Measurements from ENCODE around the gene ROR2. TPM values are rescaled to one million over a fixed set of nuclear protein-coding genes. Genes with fewer than 3 reads are reported as not detected.
"Not testable (repeated sequence)": the region's sequence is repeated elsewhere in the genome, so short reads cannot be mapped to it uniquely, and the experiment has no call there.

Gene ROR2
- total and polyA plus RNA-seq, 5 experiments from 2014 or later, result not detected

DNA sequence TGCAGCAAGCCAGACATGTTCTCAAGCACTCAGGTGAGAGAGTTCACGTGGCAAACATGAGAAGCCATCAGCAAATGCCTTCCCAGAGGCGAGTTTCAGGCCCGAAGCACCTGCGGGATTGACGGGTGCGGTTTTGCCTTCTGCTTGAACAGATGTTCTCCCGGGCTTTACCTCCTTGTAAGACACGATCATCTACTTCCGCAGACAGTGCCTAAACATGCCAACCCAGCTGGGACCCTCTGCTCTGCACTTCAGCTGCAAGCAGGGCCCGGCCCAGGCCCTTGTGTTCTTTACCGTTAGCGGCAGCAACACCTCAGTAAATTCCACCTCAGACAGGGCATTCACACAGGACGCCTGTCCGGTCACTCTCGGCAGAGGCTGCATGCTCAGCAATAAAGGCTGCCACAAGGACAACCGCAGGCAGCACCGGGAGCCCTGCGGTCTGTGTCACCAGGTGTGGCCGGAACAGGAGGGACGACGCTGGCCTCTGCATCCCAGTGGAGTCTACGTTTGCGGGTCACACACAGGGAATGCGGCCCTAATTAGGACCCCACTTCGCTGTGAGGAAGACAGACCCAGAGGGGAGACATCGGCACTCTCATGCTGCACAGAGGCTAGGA, 139.6 kb downstream of the ROR2 start:
- no peak overlapping the region for H3K4me3 Mint-ChIP-seq
- H3K27ac Mint-ChIP-seq, result no peak overlapping the region
- no peaks in the 10 kb centered on the region for H3K9me3 Mint-ChIP-seq
- no peak for DNase-seq
- ATAC-seq, result no peak
- peaks cover 0 to 4% (median 1%) of the 10 kb centered on the region in 5 donors for H3K27me3 Mint-ChIP-seq
- POLR2A ChIA-PET, result no interaction called here
- H3K4me1 Mint-ChIP-seq, result peaks cover 0 to 1% (median 0%) of the 10 kb centered on the region in 4 donors
- no peaks in the 10 kb centered on the region for H3K36me3 Mint-ChIP-seq

GRCh38 chr9:91809581-91810285, 140.3 kb downstream of the ROR2 start:
- DNase-seq (no peak), ATAC-seq (no peak)
- Mint-ChIP-seq H3K27ac (no peak overlapping the region), H3K27me3 (peaks cover 0 to 6% (median 1%) of the 10 kb centered on the region in 5 donors), H3K9me3 (no peaks in the 10 kb centered on the region), H3K4me1 (peaks cover 0 to 1% (median 0%) of the 10 kb centered on the region in 4 donors), H3K4me3 (no peak overlapping the region), H3K36me3 (no peaks in the 10 kb centered on the region)
- POLR2A ChIA-PET, result no interaction called here

GRCh38 chr9:91807643-91808246, 142.3 kb downstream of the ROR2 start:
- no peak overlapping the region for H3K27ac Mint-ChIP-seq
- no peak overlapping the region for H3K4me3 Mint-ChIP-seq
- no peaks in the 10 kb centered on the region for H3K4me1 Mint-ChIP-seq
- no peak for ATAC-seq
- POLR2A ChIA-PET, result no interaction called here
- DNase-seq, result no peak
- no peaks in the 10 kb centered on the region for H3K9me3 Mint-ChIP-seq
- peaks cover 0 to 8% (median 5%) of the 10 kb centered on the region in 5 donors for H3K27me3 Mint-ChIP-seq
- H3K36me3 Mint-ChIP-seq, result no peaks in the 10 kb centered on the region

- Mint-ChIP-seq H3K4me1 (no peaks in the 10 kb centered on the region), H3K4me3 (no peak overlapping the region), H3K9me3 (no peaks in the 10 kb centered on the region), H3K27me3 (peaks cover 0 to 18% (median 6%) of the 10 kb centered on the region in 5 donors), H3K27ac (no peak overlapping the region), H3K36me3 (no peaks in the 10 kb centered on the region)
- POLR2A ChIA-PET, result no interaction called here
- DNase-seq (no peak), ATAC-seq (no peak)
Observed at GRCh38 chr9:91805031-91805430, 145.0 kb downstream of the ROR2 start.

DNA sequence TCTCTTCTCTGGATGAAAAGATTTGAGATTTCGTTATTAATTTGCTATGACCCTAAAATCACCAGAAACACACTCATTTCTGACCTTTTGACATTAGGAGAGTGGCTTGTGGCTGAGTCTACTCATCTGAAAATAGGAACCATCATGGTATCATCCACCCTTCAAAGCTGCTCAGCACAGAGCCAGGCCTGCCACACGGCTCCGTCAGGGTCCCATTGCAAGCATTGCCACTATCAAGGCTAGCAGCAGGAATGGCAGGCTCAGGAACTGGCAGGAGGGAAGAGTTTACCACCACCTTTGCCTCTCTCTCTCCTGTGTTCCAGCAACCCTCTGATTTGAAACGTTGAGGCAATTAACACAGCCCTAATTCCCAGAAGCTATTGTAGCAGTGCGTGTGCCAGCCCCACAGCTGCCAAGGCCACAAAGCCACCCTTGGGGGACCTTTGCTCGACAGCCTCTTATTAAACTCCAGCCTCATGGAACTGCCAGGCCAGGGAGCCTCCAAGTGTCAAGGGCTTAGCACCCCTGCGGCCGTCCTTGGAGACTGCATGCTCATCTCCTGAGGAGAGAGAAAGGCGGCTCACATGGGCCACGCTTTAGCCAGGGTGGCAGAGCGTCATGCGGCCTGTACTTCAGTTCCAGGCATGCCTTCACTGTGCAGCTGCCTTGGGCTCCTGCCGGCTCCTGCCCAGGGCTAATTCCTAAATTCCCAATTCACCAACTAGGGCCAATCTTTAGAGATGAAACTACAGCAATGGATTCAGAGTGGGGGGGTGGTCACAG, 145.9 kb downstream of the ROR2 start:
- Mint-ChIP-seq H3K9me3 (peaks cover 0 to under 1% (median 0%) of the 10 kb centered on the region in 9 donors), H3K27me3 (peaks cover 0 to 27% (median 4%) of the 10 kb centered on the region in 5 donors), H3K4me3 (no peak overlapping the region), H3K4me1 (peaks cover 0 to 2% (median under 1%) of the 10 kb centered on the region in 4 donors), H3K27ac (no peak overlapping the region), H3K36me3 (no peaks in the 10 kb centered on the region)
- DNase-seq, result no peak
- no peak for ATAC-seq
- POLR2A ChIA-PET, result no interaction called here

DNA sequence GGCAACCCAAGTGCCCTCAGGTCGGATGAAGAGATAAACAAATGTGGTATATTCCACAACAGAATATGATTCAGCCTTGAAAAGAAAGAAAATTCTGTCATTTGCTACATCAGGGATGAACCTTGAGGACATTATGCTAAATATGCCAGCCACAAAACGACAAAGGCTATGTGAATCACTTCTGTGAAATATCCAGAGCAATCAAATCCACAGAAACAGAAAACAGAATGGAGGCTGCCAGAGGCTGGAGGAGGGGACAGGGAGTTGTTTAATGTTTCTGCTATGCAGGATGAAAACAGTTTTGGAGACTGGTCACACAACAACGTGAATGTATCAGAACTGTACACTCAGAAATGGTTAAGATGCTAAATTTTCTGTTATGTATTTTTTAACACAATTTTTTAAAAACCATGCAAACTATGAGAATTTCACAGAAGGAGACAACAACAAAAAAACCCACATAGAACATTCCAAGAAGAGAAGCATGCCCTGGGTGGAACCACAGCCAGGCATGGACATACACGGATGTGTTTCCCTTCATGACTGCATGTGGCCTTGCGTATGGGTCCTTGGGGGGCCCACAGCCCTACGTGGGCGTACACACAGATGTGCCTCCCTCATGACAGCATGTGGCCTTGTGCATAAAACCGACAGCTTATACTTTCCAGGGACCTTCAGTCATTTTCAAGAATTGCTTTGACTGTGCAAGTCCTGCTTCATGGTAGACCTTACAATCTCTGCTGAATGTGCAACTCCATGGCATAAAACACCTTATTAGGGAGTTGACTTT, 146.7 kb downstream of the ROR2 start:
- no peak for DNase-seq
- no peak overlapping the region for H3K4me3 Mint-ChIP-seq
- no peak for ATAC-seq

DNA sequence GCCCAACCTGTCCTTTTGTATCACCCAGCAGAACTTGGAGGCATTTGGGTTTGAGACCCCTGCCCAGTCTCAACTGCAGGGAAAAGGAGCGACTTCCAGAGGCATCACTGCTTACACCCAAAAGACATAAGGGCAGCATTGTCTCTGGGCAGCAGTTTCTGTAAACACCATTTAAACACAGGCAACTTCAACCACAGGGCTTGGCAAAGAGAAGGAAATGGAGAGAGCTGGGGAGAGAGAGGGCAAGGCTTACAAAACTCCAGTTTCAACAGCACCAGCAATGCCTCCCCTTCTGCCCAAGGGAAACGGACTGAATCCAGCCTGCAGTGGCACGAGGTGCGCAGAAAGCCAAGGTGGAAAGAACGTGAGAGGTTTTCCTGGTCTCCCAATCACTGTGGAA, 147.6 kb downstream of the ROR2 start:
- no peak for DNase-seq
- POLR2A ChIA-PET, result no interaction called here
- Mint-ChIP-seq H3K36me3 (no peaks in the 10 kb centered on the region), H3K27ac (no peak overlapping the region), H3K27me3 (peaks cover 0 to 27% (median 9%) of the 10 kb centered on the region in 5 donors), H3K9me3 (peaks cover 0 to 4% (median 0%) of the 10 kb centered on the region in 9 donors), H3K4me1 (peaks cover 5 to 9% (median 8%) of the 10 kb centered on the region in 4 donors), H3K4me3 (no peak overlapping the region)
- no peak for ATAC-seq

More for the DNA sequence above, 146.7 kb downstream of the ROR2 start:
- POLR2A ChIA-PET, result no interaction called here
- Mint-ChIP-seq H3K27ac (no peak overlapping the region), H3K9me3 (peaks cover 0 to 4% (median 0%) of the 10 kb centered on the region in 9 donors), H3K27me3 (peaks cover 0 to 27% (median 9%) of the 10 kb centered on the region in 5 donors), H3K4me1 (peaks cover 5 to 9% (median 8%) of the 10 kb centered on the region in 4 donors), H3K36me3 (no peaks in the 10 kb centered on the region)

GRCh38 chr9:91800473-91801030, 149.5 kb downstream of the ROR2 start:
- Mint-ChIP-seq H3K9me3 (peaks cover 0 to 6% (median 0%) of the 10 kb centered on the region in 9 donors), H3K27ac (no peak overlapping the region), H3K4me3 (no peak overlapping the region), H3K4me1 (peaks cover 5 to 10% (median 9%) of the 10 kb centered on the region in 4 donors), H3K36me3 (no peaks in the 10 kb centered on the region), H3K27me3 (peaks cover 0 to 27% (median 9%) of the 10 kb centered on the region in 5 donors)
- ATAC-seq, result no peak
- POLR2A ChIA-PET, result no interaction called here
- no peak for DNase-seq

DNA sequence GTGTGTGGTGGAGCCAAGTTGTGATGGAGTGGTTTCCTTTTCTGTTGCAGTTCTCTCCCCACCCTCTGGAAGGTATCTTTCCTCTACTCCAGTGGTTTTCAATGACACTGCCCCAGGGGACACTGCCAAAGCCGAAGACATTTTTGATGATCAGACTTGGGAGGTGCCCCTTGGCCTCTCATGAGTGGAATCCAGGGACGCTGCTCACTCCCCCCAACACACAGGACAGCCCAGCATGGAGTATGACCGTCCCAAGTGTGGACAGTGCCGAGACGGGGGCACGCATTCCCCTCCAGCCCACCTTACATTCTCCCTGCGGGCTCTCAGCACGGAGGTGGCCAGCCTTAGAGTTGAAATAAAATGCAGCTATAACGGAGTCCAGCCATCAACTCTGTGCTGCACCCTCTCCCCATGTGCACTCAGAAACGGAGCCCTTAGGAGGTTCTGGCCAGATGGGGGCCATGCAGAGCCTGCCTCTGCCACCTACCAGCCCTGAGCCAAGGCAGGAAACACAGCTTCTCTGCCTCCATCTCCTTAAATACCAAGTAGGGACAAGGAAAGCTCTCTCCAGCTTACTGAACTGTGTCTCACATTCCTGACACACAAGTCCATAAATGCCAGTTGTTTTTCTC, 150.8 kb downstream of the ROR2 start:
- ATAC-seq (no peak), DNase-seq (no peak)
- Mint-ChIP-seq H3K9me3 (peaks cover 0 to 6% (median 0%) of the 10 kb centered on the region in 9 donors), H3K27me3 (peaks cover 0 to 23% (median 6%) of the 10 kb centered on the region in 5 donors), H3K4me1 (peaks cover 5 to 10% (median 9%) of the 10 kb centered on the region in 4 donors), H3K4me3 (peak overlapping the region in 1 of 10 donors; percentile 7), H3K27ac (peak overlapping the region in 3 of 10 donors; percentile 78 to 91 (median 83)), H3K36me3 (no peaks in the 10 kb centered on the region)
- POLR2A ChIA-PET, result no interaction called here

DNA sequence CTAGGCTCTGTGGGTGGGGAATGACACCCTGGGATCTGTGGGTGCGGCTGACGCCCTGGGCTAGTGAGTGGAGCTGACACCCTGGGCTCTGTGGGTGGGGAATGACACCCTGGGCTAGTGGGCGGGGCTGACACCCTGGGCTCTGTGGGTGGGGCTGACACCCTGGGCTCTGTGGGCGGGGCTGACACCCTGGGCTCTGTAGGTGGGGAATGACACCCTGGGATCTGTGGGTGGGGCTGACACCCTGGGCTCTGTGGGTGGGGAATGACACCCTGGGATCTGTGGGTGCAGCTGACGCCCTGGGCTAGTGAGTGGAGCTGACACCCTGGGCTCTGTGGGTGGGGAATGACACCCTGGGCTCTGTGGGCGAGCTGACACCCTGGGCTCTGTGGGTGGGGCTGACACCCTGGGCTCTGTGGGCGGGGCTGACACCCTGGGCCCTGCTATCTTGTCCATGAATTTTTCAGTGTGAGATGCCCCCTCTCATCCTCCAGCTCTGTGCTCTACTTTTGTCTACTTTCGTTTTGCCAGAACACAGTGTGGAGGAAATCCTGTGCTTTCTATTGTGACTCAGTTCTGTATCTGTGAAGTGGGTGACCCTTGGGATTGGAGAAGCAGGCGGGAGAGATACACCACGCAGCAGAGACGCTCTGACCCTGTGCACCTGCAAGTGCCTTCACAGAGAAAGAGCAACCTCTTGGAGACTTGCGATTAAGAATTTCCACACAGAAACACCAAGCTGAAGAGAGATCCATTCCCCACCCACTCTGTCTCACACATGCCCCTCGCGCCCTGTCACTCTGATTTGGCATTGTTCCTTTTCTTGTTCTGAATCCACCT, 151.5 kb downstream of the ROR2 start:
- POLR2A ChIA-PET, result not testable (repeated sequence)
- DNase-seq, result peak in 3 of 10 donors; percentile 3 to 29 (median 6)
- peaks cover 5 to 10% (median 9%) of the 10 kb centered on the region in 4 donors for H3K4me1 Mint-ChIP-seq

DNA sequence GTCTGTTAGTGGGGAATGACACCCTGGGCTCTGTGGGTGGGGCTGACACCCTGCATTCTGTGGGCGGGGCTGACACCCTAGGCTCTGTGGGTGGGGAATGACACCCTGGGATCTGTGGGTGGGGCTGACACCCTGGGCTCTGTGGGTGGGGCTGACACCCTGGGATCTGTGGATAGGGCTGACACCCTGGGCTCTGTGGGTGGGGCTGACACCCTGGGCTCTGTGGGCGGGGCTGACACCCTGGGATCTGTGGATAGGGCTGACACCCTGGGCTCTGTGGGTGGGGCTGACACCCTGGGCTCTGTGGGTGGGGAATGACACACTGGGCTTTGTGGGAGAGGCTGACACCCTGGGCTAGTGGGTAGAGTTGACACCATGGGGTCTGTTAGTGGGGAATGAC, 152.5 kb downstream of the ROR2 start:
- ATAC-seq, H3K27ac Mint-ChIP-seq, H3K9me3 Mint-ChIP-seq, POLR2A ChIA-PET, H3K4me3 Mint-ChIP-seq, H3K36me3 Mint-ChIP-seq, DNase-seq: not testable (repeated sequence)
- Mint-ChIP-seq H3K27me3 (peaks cover 0 to 19% (median 6%) of the 10 kb centered on the region in 5 donors), H3K4me1 (peaks cover 5 to 10% (median 9%) of the 10 kb centered on the region in 4 donors)

More for the DNA sequence above, 151.5 kb downstream of the ROR2 start:
- ATAC-seq, H3K36me3 Mint-ChIP-seq, H3K9me3 Mint-ChIP-seq: not testable (repeated sequence)
- peak overlapping the region in 4 of 10 donors; percentile 1 to 63 (median 26) for H3K4me3 Mint-ChIP-seq
- peak overlapping the region in 4 of 10 donors; percentile 7 to 91 (median 80) for H3K27ac Mint-ChIP-seq
- H3K27me3 Mint-ChIP-seq, result peaks cover 0 to 19% (median 6%) of the 10 kb centered on the region in 5 donors

All from naive thymus-derived CD8-positive, alpha-beta T cell (primary cell).